Measurements from ENCODE around the gene AAK1. TPM values are rescaled to one million over a fixed set of nuclear protein-coding genes. Genes with fewer than 3 reads are reported as not detected.

The AAK1 gene
- total and polyA plus RNA-seq, 10 of the 15 experiments (the other 5 are each of a cell fraction or from before 2014, with no cell fraction given): 2.9 to 41.4 (median 17.5) TPM

DNA sequence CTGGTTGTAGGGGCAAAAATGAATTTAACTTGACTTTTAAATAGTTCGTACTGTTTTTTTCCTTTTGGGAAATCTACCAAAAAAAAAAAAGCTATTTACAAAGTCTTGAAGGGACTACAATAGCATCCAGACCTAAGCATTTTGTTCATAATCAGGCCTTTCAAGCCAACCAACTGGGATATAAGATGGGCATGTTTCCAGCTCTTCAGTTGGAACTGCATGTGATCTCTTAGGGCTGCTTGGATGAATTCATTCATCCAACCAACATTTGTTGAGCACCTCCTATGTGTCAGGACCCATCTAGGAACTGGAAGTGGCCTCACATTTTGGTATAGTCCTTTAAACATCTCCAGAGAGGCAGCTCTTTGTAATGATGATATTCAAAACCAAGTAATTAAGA, 98.6 kb downstream of the AAK1 start (continued):
- TF ChIP-seq HDAC6 (IDR thresholded peaks at IDR 0.05; ENCODE audit: unreplicated experiment) (no peak), KDM1A (IDR thresholded peaks at IDR 0.05; ENCODE audit: borderline replicate concordance) (no peak), NBN (IDR thresholded peaks at IDR 0.05) (no peak), EZH2 (IDR thresholded peaks at IDR 0.05; ENCODE audit: borderline replicate concordance, control insufficient read depth, low read depth, low read length) (no peak), ASH2L (IDR thresholded peaks at IDR 0.05; ENCODE audit: borderline replicate concordance, low read depth) (no peak), IKZF2 (IDR thresholded peaks at IDR 0.05) (no peak)

DNA sequence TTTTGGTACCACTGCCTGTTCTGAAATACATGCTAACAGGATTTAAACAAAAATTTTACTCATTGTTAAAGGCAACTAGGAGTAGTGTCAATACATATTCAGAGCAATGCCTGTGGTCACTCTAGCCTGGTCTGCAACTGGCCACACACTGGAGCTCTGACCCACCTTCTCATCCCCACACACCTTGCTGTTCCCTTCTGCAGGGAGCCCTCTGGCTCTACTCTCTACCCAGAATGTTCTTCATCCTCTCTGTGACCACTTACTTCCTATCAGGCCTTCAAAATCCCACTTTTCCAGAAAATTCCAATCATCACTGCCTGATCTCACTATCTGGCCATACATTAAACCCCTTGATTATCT, 104.0 kb downstream of the AAK1 start:
- Histone ChIP-seq H2AFZ (ENCODE audit: control insufficient read depth, low read depth, low read length) (no peak overlapping the region), H3K79me2 (ENCODE audit: control insufficient read depth, insufficient read depth, low read length) (no peaks in the 10 kb centered on the region), H3K27me3 (replicated peaks in 1 of 2; ENCODE audit: control insufficient read depth in 2 of 2, insufficient read depth in 2 of 2, low read length in 1 of 2) (no peaks in the 10 kb centered on the region), H3K9me3 (replicated peaks; ENCODE audit: control insufficient read depth, insufficient read depth, low read length) (no peaks in the 10 kb centered on the region), H4K20me1 (ENCODE audit: control insufficient read depth, insufficient read depth) (no peaks in the 10 kb centered on the region), H3K4me2 (ENCODE audit: control insufficient read depth, insufficient read depth) (no peak overlapping the region), H3K4me3 (no peak overlapping the region), H3K9ac (ENCODE audit: control insufficient read depth, insufficient read depth, low read length) (no peak overlapping the region), H3K27ac (ENCODE audit: control insufficient read depth, insufficient read depth) (no peak overlapping the region), H3K4me1 (ENCODE audit: control insufficient read depth, insufficient read depth, low read length) (peaks cover 12% of the 10 kb centered on the region), H3K36me3 (ENCODE audit: control insufficient read depth in 2 of 2, insufficient read depth in 2 of 2, low read length in 1 of 2) (peaks cover 8 to 15% of the 10 kb centered on the region in 2 experiments)
- RAD21 ChIA-PET (ENCODE audit: unreplicated experiment): no interaction called here
- POLR2A ChIA-PET: no interaction called here
- ATAC-seq (no peak), FAIRE-seq (no peak), DNase-seq (ENCODE audit: low read depth, low spot score) (no peak)
- CTCF ChIA-PET: interaction anchor here (1.6 kb wide), 1 partner anchor 26 kb away, joined by 4 read pairs; no protein-coding TSS in a partner anchor
- intact Hi-C loops (cut with micrococcal nuclease; ENCODE audit: unreplicated experiment) (no loop called here), in situ Hi-C loops (cut with MboI) (no loop called here)
- BruUV-seq (replicated peaks): no TSS peak
- SMC1A ChIA-PET (ENCODE audit: uncharacterized antibody, unreplicated experiment): interaction anchor here (1.5 kb wide), 1 partner anchor 17 kb away, joined by 3 read pairs; no protein-coding TSS in a partner anchor
- no peak for TF ChIP-seq RCOR1 (conservative IDR thresholded peaks at IDR 0.05; ENCODE audit: low read depth, low read length)
- TF ChIP-seq NR2F1 (conservative IDR thresholded peaks at IDR 0.05): no peak
- no peak for TF ChIP-seq MYC (IDR thresholded peaks at IDR 0.05; ENCODE audit: insufficient read depth, insufficient read length, insufficient replicate concordance, low read length, severe bottlenecking)
- TF ChIP-seq EP300 (IDR thresholded peaks at IDR 0.05; ENCODE audit: borderline replicate concordance in 1 of 2, control insufficient read depth in 1 of 2, low read depth in 2 of 2, low read length in 2 of 2): no peak
- TF ChIP-seq, protein P1, sequence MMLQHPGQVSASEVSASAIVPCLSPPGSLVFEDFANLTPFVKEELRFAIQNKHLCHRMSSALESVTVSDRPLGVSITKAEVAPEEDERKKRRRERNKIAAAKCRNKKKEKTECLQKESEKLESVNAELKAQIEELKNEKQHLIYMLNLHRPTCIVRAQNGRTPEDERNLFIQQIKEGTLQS (IDR thresholded peaks at IDR 0.05; ENCODE audit: borderline replicate concordance, extremely low read depth, low read depth, low read length): no peak
- TF ChIP-seq ASH2L (IDR thresholded peaks at IDR 0.05; ENCODE audit: borderline replicate concordance, low read depth): no peak
- TF ChIP-seq, protein P2, sequence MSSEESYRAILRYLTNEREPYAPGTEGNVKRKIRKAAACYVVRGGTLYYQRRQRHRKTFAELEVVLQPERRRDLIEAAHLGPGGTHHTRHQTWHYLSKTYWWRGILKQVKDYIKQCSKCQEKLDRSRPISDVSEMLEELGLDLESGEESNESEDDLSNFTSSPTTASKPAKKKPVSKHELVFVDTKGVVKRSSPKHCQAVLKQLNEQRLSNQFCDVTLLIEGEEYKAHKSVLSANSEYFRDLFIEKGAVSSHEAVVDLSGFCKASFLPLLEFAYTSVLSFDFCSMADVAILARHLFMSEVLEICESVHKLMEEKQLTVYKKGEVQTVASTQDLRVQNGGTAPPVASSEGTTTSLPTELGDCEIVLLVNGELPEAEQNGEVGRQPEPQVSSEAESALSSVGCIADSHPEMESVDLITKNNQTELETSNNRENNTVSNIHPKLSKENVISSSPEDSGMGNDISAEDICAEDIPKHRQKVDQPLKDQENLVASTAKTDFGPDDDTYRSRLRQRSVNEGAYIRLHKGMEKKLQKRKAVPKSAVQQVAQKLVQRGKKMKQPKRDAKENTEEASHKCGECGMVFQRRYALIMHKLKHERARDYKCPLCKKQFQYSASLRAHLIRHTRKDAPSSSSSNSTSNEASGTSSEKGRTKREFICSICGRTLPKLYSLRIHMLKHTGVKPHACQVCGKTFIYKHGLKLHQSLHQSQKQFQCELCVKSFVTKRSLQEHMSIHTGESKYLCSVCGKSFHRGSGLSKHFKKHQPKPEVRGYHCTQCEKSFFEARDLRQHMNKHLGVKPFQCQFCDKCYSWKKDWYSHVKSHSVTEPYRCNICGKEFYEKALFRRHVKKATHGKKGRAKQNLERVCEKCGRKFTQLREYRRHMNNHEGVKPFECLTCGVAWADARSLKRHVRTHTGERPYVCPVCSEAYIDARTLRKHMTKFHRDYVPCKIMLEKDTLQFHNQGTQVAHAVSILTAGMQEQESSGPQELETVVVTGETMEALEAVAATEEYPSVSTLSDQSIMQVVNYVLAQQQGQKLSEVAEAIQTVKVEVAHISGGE (CRISPR knock-in tag; IDR thresholded peaks at IDR 0.05): no peak
- TF ChIP-seq, protein P3, sequence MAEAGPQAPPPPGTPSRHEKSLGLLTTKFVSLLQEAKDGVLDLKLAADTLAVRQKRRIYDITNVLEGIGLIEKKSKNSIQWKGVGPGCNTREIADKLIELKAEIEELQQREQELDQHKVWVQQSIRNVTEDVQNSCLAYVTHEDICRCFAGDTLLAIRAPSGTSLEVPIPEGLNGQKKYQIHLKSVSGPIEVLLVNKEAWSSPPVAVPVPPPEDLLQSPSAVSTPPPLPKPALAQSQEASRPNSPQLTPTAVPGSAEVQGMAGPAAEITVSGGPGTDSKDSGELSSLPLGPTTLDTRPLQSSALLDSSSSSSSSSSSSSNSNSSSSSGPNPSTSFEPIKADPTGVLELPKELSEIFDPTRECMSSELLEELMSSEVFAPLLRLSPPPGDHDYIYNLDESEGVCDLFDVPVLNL (IDR thresholded peaks at IDR 0.05; ENCODE audit: low read depth, low read length): no peak
- no peak for TF ChIP-seq RB1 (IDR thresholded peaks at IDR 0.05; ENCODE audit: borderline replicate concordance)
- no peak for TF ChIP-seq TARDBP (IDR thresholded peaks at IDR 0.05; ENCODE audit: borderline replicate concordance)
- no peak for TF ChIP-seq NR2C1 (IDR thresholded peaks at IDR 0.05)

All from GM12878 (cell line).